ENCODE results near the gene RALGPS1. TPM values are rescaled to one million over a fixed set of nuclear protein-coding genes. Genes with fewer than 3 reads are reported as not detected.

Gene RALGPS1
- total RNA-seq, 1 experiment from 2014 or later, result 0.03 TPM

- Histone ChIP-seq H3K36me3 (no peaks in the 10 kb centered on the region), H3K9me3 (no peaks in the 10 kb centered on the region), H3K4me3 (no peak overlapping the region), H3K27me3 (no peaks in the 10 kb centered on the region)
- DNase-seq, result no peak
Observed at GRCh38 chr9:127173063-127173462, 258.5 kb downstream of the RALGPS1 start.

- no peak for DNase-seq
- no peaks in the 10 kb centered on the region for H3K27me3 ChIP-seq
- H3K4me3 ChIP-seq, result no peak overlapping the region
Observed at GRCh38 chr9:127174386-127175318, 260.1 kb downstream of the RALGPS1 start.

GRCh38 chr9:127175319-127175715 is 260.7 kb downstream of the RALGPS1 start:
- Histone ChIP-seq H3K27me3 (no peaks in the 10 kb centered on the region), H3K9me3 (no peaks in the 10 kb centered on the region), H3K36me3 (no peaks in the 10 kb centered on the region), H3K4me3 (no peak overlapping the region)
- DNase-seq, result no peak

More at GRCh38 chr9:127174386-127175318, 260.1 kb downstream of the RALGPS1 start:
- Histone ChIP-seq H3K9me3 (no peaks in the 10 kb centered on the region), H3K36me3 (no peaks in the 10 kb centered on the region)

- no peaks in the 10 kb centered on the region for H3K36me3 ChIP-seq
- H3K9me3 ChIP-seq, result no peaks in the 10 kb centered on the region
- H3K27me3 ChIP-seq, result no peaks in the 10 kb centered on the region
- H3K4me3 ChIP-seq, result no peak overlapping the region
- DNase-seq, result no peak
Observed at GRCh38 chr9:127175764-127176163, 261.2 kb downstream of the RALGPS1 start.

- no peak overlapping the region for H3K4me3 ChIP-seq
- no peaks in the 10 kb centered on the region for H3K9me3 ChIP-seq
- H3K27me3 ChIP-seq, result no peaks in the 10 kb centered on the region
- DNase-seq, result no peak
- H3K36me3 ChIP-seq, result no peaks in the 10 kb centered on the region
Observed at GRCh38 chr9:127176631-127177030, 262.0 kb downstream of the RALGPS1 start.

- Histone ChIP-seq H3K9me3 (no peaks in the 10 kb centered on the region), H3K27me3 (no peaks in the 10 kb centered on the region), H3K36me3 (no peaks in the 10 kb centered on the region), H3K4me3 (no peak overlapping the region)
- DNase-seq, result no peak
Observed at GRCh38 chr9:127177231-127177630, 262.6 kb downstream of the RALGPS1 start.

GRCh38 chr9:127177665-127178265 is 263.2 kb downstream of the RALGPS1 start:
- Histone ChIP-seq H3K4me3 (no peak overlapping the region), H3K36me3 (no peaks in the 10 kb centered on the region), H3K27me3 (no peaks in the 10 kb centered on the region), H3K9me3 (no peaks in the 10 kb centered on the region)
- no peak for DNase-seq

- DNase-seq, result no peak
- Histone ChIP-seq H3K4me3 (no peak overlapping the region), H3K27me3 (no peaks in the 10 kb centered on the region), H3K36me3 (no peaks in the 10 kb centered on the region), H3K9me3 (no peaks in the 10 kb centered on the region)
Observed at GRCh38 chr9:127178686-127179632, 264.4 kb downstream of the RALGPS1 start.

GRCh38 chr9:127179633-127180441 is 265.3 kb downstream of the RALGPS1 start:
- DNase-seq, result no peak
- no peak overlapping the region for H3K4me3 ChIP-seq
- no peaks in the 10 kb centered on the region for H3K9me3 ChIP-seq
- H3K27me3 ChIP-seq, result no peaks in the 10 kb centered on the region
- no peaks in the 10 kb centered on the region for H3K36me3 ChIP-seq

GRCh38 chr9:127180457-127181314 is 266.1 kb downstream of the RALGPS1 start:
- Histone ChIP-seq H3K9me3 (no peaks in the 10 kb centered on the region), H3K4me3 (no peak overlapping the region), H3K27me3 (no peaks in the 10 kb centered on the region), H3K36me3 (no peaks in the 10 kb centered on the region)
- DNase-seq, result no peak

GRCh38 chr9:127181315-127181580 is 266.7 kb downstream of the RALGPS1 start:
- Histone ChIP-seq H3K36me3 (no peaks in the 10 kb centered on the region), H3K9me3 (no peaks in the 10 kb centered on the region), H3K27me3 (no peaks in the 10 kb centered on the region), H3K4me3 (no peak overlapping the region)
- DNase-seq, result no peak

GRCh38 chr9:127181595-127182190 is 267.1 kb downstream of the RALGPS1 start:
- Histone ChIP-seq H3K9me3 (no peaks in the 10 kb centered on the region), H3K27me3 (no peaks in the 10 kb centered on the region), H3K4me3 (no peak overlapping the region), H3K36me3 (no peaks in the 10 kb centered on the region)
- DNase-seq, result no peak

GRCh38 chr9:127182901-127183746 is 268.5 kb downstream of the RALGPS1 start:
- H3K27me3 ChIP-seq, result no peaks in the 10 kb centered on the region
- no peak overlapping the region for H3K4me3 ChIP-seq
- no peaks in the 10 kb centered on the region for H3K36me3 ChIP-seq
- DNase-seq, result no peak
- no peaks in the 10 kb centered on the region for H3K9me3 ChIP-seq

GRCh38 chr9:127183814-127184582 is 269.4 kb downstream of the RALGPS1 start:
- Histone ChIP-seq H3K27me3 (no peaks in the 10 kb centered on the region), H3K9me3 (no peaks in the 10 kb centered on the region), H3K4me3 (no peak overlapping the region), H3K36me3 (no peaks in the 10 kb centered on the region)
- no peak for DNase-seq
